Subcutaneous adipose tissue (tissue), 4 donors: ENCODE data around the gene SCAMP4. TPM values are rescaled to one million over a fixed set of nuclear protein-coding genes. Genes with fewer than 3 reads are reported as not detected.

Experiments used
- CTCF ChIP-seq: fragments of 450-650 bp; IDR thresholded peaks from one replicate; pipeline ENCODE4 v1.5.1; 2016; ENCODE audit warnings: low read depth, mild to moderate bottlenecking, control low read depth, antibody characterized with exemption, moderate library complexity
- total RNA-seq, 4 donors: library from RNA; depleted of rRNA; stranded (reverse); fragments of >200 nt; gene quantifications; one replicate each; pipeline ENCODE4 v1.1.0, GENCODE V29; 2016

SCAMP4 gene
- total RNA-seq, 4 donors from 2014 or later: 20.9 to 45.8 (median 42.4) TPM

DNA sequence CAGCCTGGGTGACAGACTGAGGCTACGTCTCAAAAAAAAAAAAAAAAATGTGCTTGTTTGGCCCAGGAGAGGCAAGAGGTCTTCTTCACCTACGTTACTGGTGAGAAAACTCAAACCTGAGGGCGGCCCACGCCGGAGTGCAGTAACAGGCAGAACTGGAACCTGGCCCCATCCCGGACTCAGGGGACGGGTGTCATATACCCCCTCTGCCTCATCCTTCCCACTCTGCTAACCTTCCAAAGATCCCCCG lies 414 bp upstream of the SCAMP4 start:
- TF ChIP-seq CTCF: no peak

GRCh38 chr19:1905863-1906375 lies 720 bp downstream of the SCAMP4 start:
- TF ChIP-seq CTCF: no peak

DNA sequence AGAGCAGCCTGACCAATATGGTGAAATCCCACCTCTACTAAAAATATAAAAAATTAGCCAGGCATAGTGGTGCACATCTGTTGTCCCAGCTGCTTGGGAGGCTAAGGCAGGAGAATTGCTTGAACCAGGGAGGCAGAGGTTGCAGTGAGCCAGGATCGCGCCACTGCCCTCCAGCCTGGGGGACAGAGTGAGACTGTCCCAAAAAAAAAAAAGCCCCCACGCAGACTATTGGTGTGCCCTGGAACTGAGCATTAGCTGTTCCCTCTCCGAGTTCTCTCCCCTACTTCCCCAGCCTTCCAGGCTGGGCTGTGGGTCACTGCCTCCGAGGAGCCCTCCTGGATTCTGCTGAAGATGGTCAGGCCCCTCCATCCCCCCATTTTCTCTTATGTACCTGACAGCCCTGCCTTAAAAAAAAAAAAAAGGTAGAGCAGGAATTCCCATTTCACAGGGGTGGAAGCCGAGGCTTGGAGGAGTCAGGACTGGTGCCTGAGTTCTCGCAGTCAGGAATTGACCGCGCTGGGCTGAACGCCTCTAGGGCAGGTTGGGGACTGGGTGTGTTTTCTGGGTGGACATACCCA lies 1.9 kb downstream of the SCAMP4 start:
- no peak for TF ChIP-seq CTCF

DNA sequence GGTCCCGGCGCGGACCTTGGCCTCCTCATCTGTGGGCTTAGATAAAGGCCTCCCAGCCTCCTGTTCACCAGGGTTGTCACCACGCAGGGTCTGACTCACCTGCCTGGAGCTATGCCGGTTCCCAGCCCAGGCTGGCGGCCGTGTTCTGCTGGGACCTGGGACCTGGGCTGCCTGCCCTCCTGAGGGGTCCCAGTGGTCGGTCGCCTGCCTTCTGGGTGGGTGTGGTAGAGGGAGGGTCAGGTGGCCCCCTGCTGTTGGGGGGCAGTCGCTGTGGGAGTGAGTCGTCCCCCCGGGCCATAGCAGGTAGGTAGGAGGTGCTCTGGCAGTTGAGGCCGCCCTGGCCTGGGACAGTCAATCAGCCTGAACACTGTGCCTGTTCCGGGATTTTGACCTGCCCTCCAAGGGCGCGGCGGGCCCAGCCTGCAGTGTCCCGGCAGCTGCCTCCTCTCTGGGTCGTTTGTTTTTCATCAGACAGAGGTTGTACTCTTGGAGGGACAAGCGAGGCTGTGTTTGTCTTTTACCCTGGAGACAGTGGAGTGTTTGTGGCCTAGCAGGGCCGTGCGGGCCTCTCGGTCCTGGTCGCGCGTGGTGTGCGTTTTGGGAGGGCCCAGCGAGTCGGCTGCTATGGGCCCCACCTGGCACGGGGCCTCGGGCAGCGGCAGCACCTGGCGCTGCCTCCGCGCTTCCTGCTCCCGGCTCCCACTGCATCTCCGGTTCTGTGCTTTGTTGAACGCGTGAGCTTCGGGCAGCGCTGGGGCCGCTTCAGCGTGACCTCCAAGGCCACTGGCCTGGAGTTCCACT lies 2.6 kb downstream of the SCAMP4 start:
- TF ChIP-seq CTCF: no peak

DNA sequence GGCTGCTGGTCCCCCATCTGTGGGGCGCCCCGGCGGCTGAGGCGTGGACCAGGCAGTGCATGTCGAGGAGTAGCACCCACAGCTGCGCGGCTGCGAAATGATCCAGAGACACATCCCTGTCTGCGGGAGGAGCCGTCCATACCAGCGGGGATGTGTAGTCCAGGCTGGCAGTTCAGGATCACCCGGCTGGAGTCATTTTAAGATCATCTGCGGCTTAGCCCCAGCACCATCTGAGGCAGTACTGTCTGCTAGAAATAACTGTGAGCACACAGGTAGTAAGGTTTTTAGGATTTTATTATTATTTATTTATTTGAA lies 3.1 kb downstream of the SCAMP4 start:
- TF ChIP-seq CTCF: no peak

- TF ChIP-seq CTCF: no peak
Observed at GRCh38 chr19:1909761-1910080, 4.5 kb downstream of the SCAMP4 start.

DNA sequence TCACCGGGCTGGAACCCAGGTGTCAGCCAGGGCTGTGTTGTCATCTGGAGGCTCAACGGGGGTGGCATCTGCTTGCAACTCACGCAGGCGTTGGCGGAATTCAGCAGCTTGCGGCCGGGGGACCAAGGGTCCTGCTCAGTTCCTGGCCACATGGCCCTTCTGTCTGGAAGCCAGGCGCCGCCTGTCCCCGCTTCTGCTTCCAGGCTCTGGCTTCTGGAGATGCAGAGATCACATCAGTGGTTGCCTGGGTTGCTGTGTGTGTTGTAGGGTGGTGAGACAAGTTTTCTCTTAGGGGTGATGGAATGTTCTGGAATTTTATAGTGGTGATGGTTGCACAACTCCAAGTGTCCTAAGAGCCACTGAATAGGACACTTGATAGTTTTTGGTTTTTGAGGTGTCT lies 5.0 kb downstream of the SCAMP4 start:
- TF ChIP-seq CTCF: no peak
